Measurements from ENCODE around the gene CD63.

GRCh38 chr12:55717011-55718007 lies 11.5 kb downstream of the CD63 start:
- TF ChIP-seq POLR2AphosphoS5 (IDR thresholded peaks at IDR 0.05; ENCODE audit: low read depth, low read length) = no peak
- no peak for TF ChIP-seq POLR2A (IDR thresholded peaks at IDR 0.05; ENCODE audit: low read depth, low read length)
- TF ChIP-seq TAF1 (IDR thresholded peaks at IDR 0.05; ENCODE audit: borderline replicate concordance, low read depth, low read length) = no peak
